DMS 273 treated with DMSO at 0.1 percent for 48 hours (cell line): ENCODE results near the gene CEP112.

Experiments used
- DNase-seq: peaks from one replicate; lab custom pipeline; 2025; lab: John Stamatoyannopoulos, UW

Gene CEP112

GRCh38 chr17:66191593-66192377, at the start of gene CEP112:
TSS of gene CEP112 (minus strand) at chr17:66192133.
- DNase-seq = peak; percentile 64

- no peak for DNase-seq
Measured at GRCh38 chr17:66240630-66241029, 48.7 kb upstream of the CEP112 start.

GRCh38 chr17:66240013-66240412, 48.1 kb upstream of the CEP112 start:
- no peak for DNase-seq

DNA sequence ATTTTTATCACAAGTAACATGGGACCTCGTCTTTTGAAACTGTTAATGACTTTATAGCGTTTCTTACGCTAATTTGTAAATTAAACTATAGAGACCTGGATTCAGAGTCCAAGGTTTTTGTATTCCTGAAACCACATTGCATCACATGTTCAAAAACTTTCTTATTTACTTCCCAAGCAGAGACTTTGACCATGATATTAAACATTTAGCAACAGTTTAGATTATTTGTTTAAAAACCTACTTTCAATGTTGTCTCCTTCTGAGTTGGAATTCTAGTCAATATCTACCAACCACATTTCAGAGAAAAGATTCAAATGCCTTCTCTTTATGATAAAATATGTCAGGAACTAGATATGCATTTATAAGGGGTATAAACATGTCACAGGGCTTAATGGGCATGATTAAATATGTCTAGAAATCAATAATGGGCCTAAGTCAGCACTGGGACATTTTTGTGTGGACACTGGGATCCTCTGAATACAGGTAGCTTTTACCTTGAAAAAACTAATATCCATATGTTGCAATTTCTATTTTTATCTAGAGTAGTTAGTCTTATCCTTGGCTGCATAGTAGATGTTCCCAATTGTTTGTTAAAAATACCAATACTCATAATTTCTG, 43.6 kb upstream of the CEP112 start:
- DNase-seq = no peak

GRCh38 chr17:66234611-66235010, 42.7 kb upstream of the CEP112 start:
- no peak for DNase-seq

- DNase-seq = no peak
Measured at GRCh38 chr17:66233023-66233753, 41.3 kb upstream of the CEP112 start.

DNA sequence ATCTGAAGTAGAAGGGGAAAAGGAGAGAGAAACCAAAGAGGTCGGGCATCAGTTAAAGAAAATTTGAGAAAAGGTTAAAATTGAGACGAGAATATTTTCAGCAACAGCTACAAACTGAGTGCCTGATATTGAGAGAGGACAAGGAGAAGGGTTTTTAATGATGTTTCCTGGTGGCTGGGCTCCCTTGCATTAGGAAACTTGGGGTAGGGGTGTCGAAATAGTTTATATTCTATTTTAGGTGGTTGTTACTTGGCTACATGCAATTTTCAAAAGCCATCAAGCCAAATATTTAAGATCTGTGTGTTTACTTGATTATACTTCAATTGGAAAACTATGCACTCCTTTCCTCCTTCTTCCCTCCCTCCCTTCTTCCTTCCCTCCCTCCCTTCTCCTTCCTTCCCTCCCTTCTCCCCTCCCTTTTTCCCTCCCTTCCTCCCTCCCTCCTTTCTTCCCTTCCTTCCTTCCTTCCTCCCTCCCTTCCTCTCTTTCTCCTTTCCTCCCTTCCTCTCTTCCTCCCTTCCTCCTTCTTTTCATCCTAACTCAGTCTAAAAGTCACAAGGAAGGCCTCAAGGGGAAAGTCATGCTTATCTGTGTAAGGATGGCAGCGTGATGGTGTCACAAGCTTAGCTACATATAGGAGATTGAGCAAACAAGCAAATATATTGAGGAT, 39.1 kb upstream of the CEP112 start:
- no peak for DNase-seq

DNA sequence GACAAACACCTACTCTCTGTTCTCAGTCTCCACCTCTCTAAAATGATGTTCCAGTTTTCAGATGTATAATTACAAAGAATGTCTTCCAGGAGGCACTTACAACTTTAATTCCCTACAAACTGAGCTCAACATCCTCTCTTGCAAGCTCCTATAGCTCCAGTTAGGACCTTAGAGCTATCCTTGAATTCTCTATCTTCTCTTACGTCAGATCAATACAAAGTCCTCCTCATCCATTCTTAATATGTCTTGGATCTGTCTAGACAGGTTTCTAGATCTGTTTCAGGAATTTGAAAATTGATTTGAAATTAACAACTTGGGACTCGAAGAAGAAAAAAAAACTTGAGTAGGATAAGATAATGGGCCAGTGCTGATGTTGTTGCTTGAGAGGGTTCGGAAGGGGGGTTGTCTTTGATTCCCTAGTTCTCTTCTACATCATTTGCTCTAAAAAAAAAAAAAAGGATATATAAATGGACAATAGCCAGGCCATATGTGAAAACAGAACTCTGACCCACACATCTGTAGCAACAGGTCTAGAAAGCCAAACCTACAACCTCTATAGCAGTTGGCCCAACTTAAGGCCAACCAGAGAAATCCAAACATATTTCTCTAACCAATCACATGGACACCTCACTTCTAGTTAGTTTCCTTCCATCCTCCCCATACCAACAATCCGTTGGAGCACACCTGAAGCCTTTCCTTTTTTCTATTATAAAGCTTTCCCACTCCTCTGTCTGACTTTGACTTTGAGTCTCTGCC, 38.0 kb upstream of the CEP112 start:
- no peak for DNase-seq

DNA sequence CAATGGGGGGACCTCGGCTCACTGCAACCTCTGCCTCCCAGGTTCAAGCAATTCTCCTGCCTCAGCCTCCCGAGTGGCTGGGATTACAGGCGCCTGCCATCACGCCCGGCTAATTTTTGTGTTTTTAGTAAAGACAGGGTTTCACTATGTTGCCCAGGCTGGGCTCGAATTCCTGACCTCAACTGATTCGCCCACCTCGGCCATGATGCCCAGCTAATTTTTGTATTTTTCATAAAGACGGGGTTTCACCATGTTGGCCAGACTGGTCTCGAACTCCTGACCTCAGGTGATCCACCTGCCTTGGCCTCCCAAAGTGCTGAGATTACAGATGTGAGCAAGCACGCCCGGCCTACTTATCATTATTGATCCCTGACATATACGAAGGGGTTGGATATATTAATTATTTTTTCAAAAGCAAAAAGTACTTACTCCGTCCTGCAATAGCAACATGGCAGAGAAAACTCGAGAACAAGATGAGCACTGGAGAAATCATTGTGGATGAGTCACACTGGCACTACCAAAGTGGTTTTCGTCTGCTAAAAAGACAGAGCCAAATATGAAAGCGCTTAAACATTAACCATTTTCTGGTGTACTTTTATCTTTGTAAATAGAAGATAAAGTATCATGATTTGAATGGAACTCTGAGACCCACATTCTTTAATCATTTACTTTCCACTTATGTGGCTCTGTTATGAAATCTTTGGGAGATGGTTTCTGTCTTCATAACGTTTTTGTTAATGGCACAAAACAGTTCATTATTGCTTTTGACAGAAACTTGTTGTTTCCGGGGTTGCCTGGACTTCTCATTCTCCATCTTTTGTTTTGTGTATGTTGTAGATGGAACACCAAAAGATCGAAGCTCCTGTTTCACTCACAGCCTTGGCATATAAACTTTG, 37.2 kb upstream of the CEP112 start, which contains the start of gene APOH:
APOH (minus strand) TSS at position 529 of the 896 bp plus-strand sequence; CDS start at position 493, 36 bp downstream.
- no peak for DNase-seq

GRCh38 chr17:66227212-66228045, 35.5 kb upstream of the CEP112 start:
- no peak for DNase-seq

DNA sequence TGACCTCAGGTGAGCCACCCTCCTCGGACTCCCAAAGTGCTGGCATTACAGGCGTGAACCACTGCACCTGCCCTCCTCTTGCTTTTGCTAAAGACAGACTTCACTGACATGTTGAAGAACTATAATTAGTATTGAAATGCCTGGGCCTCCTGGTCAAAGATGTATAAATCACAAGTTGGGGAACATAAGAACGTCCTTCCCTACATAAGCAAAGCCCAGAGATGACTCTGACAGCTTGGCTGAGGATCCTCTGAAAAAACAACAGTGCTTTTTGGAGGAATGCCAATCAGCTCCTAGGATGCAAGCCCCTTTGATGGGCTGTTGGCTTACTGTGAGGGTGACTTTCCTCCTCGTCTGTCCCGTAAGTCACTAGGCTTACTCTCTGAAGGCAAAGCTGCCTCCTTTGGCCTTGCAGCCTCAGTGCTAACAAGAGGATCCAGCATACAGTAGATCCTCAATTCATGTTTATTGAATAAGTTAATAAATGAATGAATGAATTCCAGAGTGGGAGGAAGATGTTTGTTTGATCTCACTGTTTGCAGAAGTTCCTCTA, 30.9 kb upstream of the CEP112 start:
- DNase-seq = no peak

DNA sequence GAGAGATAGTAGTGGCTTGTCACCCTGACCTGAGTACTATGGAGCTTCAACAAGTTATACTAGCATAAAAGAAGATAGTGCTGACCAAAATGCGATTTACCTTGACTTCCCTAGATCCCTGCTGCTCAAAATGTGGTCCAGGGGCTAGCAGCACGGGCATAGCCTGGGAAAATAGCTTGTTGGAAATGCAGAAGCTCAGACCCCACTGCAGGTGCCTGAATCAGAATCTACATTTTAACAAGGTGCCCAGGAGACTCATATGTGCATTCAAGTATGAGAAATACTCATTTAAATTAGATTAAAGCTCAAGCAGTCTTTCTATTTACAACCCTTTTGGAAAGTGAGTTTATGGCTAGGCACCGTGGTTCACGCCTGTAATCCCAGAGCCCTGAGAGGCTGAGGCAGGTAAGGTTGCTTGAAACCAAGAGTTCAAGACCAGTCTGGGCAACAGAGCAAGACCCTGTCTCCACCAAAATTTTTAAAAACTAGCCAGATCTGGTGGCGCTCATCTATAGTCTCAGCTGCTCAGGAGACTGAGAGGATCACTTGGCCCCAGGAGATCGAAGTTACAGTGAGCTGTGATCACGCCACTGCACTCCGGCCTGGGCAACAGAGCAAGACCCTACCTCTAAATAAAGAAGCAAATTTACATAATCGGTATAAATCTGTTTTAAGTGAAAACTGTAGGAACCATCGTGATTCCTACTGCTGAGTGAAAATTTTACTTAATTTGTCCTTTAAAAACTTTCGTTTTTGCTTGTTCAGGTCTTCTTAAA, 30.0 kb upstream of the CEP112 start:
- no peak for DNase-seq

- DNase-seq = no peak
Measured at GRCh38 chr17:66221343-66221742, 29.4 kb upstream of the CEP112 start.

DNA sequence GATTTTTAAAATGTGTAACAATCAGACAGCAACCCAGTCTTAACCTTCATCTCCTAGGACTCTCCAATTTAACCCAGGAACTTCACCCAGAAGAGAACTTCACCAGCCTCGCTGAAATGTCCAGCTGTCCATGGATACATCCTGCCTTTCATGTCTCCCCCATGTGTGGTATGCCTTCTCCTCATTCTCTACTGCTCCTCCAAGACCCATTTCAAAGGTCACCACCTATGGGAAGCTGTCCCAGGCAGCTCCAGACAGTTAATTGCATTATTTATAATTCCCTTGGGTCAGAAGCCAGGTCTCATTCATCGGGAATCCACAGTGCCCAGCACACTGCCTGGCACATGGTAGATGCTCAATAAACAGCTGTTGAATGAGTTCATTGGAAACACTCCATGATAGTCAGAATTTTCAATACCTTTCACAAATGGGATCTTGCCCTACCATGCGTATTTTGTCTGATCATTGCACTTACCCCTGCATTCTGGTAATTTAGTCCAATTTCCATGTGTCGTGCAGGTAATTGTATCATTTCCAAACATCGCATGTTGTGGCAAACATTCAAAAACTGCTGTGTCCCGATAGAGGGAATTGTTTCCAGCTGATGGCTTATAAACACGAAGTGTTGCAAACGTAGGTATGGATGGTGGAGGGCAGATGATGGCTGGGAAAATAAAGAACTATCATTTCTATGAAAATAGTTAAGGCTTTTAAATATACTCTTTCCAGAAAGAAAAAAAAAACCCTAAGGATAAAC, 28.3 kb upstream of the CEP112 start:
- no peak for DNase-seq

GRCh38 chr17:66215529-66215911, 23.6 kb upstream of the CEP112 start:
- DNase-seq = no peak

- no peak for DNase-seq
Measured at GRCh38 chr17:66214884-66215528, 23.1 kb upstream of the CEP112 start.
